WTC11 (cell line): ENCODE measurements around the gene SYPL2. TPM values are rescaled to one million over a fixed set of nuclear protein-coding genes. Genes with fewer than 3 reads are reported as not detected.

Source experiments
- ATAC-seq: fragments of 200-7000 bp; cut with Tn5 transposase; 2 replicates; pipeline ENCODE4 v1.10.0; 2021; ENCODE audit warnings: mild to moderate bottlenecking, moderate library complexity
- CTCF ChIA-PET: fragments of 300-600 bp; sonication (Branson Sonifier 250); formaldehyde crosslinking; loops from one replicate; lab custom pipeline; 2021; ENCODE audit warnings: antibody characterized with exemption; lab: Charles Lee
- POLR2A ChIA-PET: fragments of 350-600 bp; sonication (Branson Sonifier 250); formaldehyde crosslinking; loops from one replicate; lab custom pipeline; 2021; ENCODE audit warnings: antibody characterized with exemption; lab: Charles Lee
- DNase-seq: peaks from one replicate; pipeline ENCODE4 v3.0.0; 2021; ENCODE audit warnings: low spot score
- H3K27ac Mint-ChIP-seq: 2 replicates; pipeline ENCODE4 v1.8.0; 2021; ENCODE audit warnings: mixed read lengths
- H3K27me3 Mint-ChIP-seq: 2 replicates; pipeline ENCODE4 v1.8.0; 2021; ENCODE audit warnings: low read depth, mild to moderate bottlenecking, moderate library complexity, mixed read lengths
- H3K36me3 Mint-ChIP-seq: 2 replicates; pipeline ENCODE4 v1.8.0; 2021; ENCODE audit warnings: mixed read lengths
- H3K4me1 Mint-ChIP-seq: 2 replicates; pipeline ENCODE4 v1.8.0; 2022; ENCODE audit warnings: mixed read lengths
- H3K4me3 Mint-ChIP-seq: 2 replicates; pipeline ENCODE4 v1.8.0; 2021; ENCODE audit warnings: mild to moderate bottlenecking, moderate library complexity, mixed read lengths
- H3K9me3 Mint-ChIP-seq: 2 replicates; pipeline ENCODE4 v1.8.0; 2021; ENCODE audit warnings: mixed read lengths
- AR ChIP-seq: fragments of 250-450 bp; sonication (Bioruptor Pico); IDR thresholded peaks from 2 replicates; pipeline ENCODE4 v1.9.0; 2021; ENCODE audit warnings: mild to moderate bottlenecking
- ARID4B ChIP-seq: sonication (generic); formaldehyde crosslinking; IDR thresholded peaks from 2 replicates; pipeline ENCODE4 v1.8.0; 2023; ENCODE audit warnings: missing genetic modification reagents, mild to moderate bottlenecking, borderline replicate concordance
- ESRRA ChIP-seq: sonication (generic); formaldehyde crosslinking; IDR thresholded peaks from 2 replicates; pipeline ENCODE4 v1.8.1; 2022; ENCODE audit warnings: mild to moderate bottlenecking, missing genetic modification reagents, borderline replicate concordance
- IRF1 ChIP-seq: sonication (generic); formaldehyde crosslinking; IDR thresholded peaks from 2 replicates; pipeline ENCODE4 v1.8.0; 2023; ENCODE audit warnings: missing genetic modification reagents
- JAZF1 ChIP-seq: fragments of 250-450 bp; sonication (Bioruptor Pico); IDR thresholded peaks from 2 replicates; pipeline ENCODE4 v1.9.0; 2021; ENCODE audit warnings: moderate library complexity, mild to moderate bottlenecking, inconsistent platforms
- JUN ChIP-seq: sonication (generic); formaldehyde crosslinking; IDR thresholded peaks from 2 replicates; pipeline ENCODE4 v1.8.0; 2023; ENCODE audit warnings: mild to moderate bottlenecking, missing genetic modification reagents
- NR2C2 ChIP-seq: sonication (generic); formaldehyde crosslinking; IDR thresholded peaks from 2 replicates; pipeline ENCODE4 v1.8.0; 2022; ENCODE audit warnings: mild to moderate bottlenecking, missing genetic modification reagents
- OVOL2 ChIP-seq: fragments of 250-450 bp; sonication (Bioruptor Pico); IDR thresholded peaks from 2 replicates; pipeline ENCODE4 v1.9.0; 2021; ENCODE audit warnings: mild to moderate bottlenecking, borderline replicate concordance
- SMAD3 ChIP-seq: sonication (generic); formaldehyde crosslinking; IDR thresholded peaks from 2 replicates; pipeline ENCODE4 v1.8.0; 2022; ENCODE audit warnings: missing genetic modification reagents, mild to moderate bottlenecking, borderline replicate concordance
- SOX15 ChIP-seq: fragments of 250-450 bp; sonication (Bioruptor Pico); IDR thresholded peaks from 2 replicates; pipeline ENCODE4 v1.9.0; 2021; ENCODE audit warnings: mild to moderate bottlenecking
- STAT6 ChIP-seq: sonication (generic); formaldehyde crosslinking; conservative IDR thresholded peaks from 2 replicates; pipeline ENCODE4 v1.8.1; 2023; ENCODE audit warnings: mild to moderate bottlenecking, low read depth, missing genetic modification reagents, moderate library complexity
- ZNF281 ChIP-seq: sonication (generic); formaldehyde crosslinking; IDR thresholded peaks from 2 replicates; pipeline ENCODE4 v1.8.0; 2023; ENCODE audit warnings: mild to moderate bottlenecking, missing genetic modification reagents
- total RNA-seq: library from RNA; stranded (reverse); gene quantifications from 3 replicates; pipeline ENCODE4 v1.2.3, GENCODE V29; 2021

The SYPL2 gene
- total RNA-seq, 1 experiment from 2014 or later: 3.7 TPM

- peaks cover 16% of the 10 kb centered on the region for H3K4me1 Mint-ChIP-seq
- no peak overlapping the region for H3K27ac Mint-ChIP-seq
- CTCF ChIA-PET: interaction anchor here (0.5 to 13.8 kb wide), 10 partner anchors 10 to 163 kb away, joined by 3 to 740 read pairs (median 4); partner anchors contain the start of genes ATXN7L2, GNAI3, GPR61 and GSTM4
- H3K9me3 Mint-ChIP-seq: no peaks in the 10 kb centered on the region
- peaks cover 3% of the 10 kb centered on the region; the same call in 1 of the 2 replicates for H3K36me3 Mint-ChIP-seq
- DNase-seq (no peak), ATAC-seq (no peak)
- POLR2A ChIA-PET: interaction anchor here (1.3 kb wide), 1 partner anchor 17 kb away, joined by 4 read pairs; the partner anchor contains the start of gene AMIGO1
- no peak overlapping the region for H3K4me3 Mint-ChIP-seq
- no peaks in the 10 kb centered on the region for H3K27me3 Mint-ChIP-seq
- TF ChIP-seq ARID4B (CRISPR knock-in tag): no peak
- no peak for TF ChIP-seq IRF1
- no peak for TF ChIP-seq STAT6
- TF ChIP-seq OVOL2 (CRISPR knock-in tag): no peak
- no peak for TF ChIP-seq NR2C2 (CRISPR knock-in tag)
- no peak for TF ChIP-seq ESRRA (CRISPR knock-in tag)
- no peak for TF ChIP-seq JUN (CRISPR knock-in tag)
- no peak for TF ChIP-seq SMAD3 (CRISPR knock-in tag)
- TF ChIP-seq ZNF281 (CRISPR knock-in tag): no peak
- no peak for TF ChIP-seq AR (CRISPR knock-in tag)
- TF ChIP-seq SOX15 (CRISPR knock-in tag): no peak
- no peak for TF ChIP-seq JAZF1 (CRISPR knock-in tag)
- TF ChIP-seq, all 79 proteins: peak for 0
Observed at GRCh38 chr1:109492779-109493178, 26.4 kb downstream of the SYPL2 start.
